ENCODE data around the gene PDIA2.
"Not testable (repeated sequence)": the region's sequence is repeated elsewhere in the genome, so short reads cannot be mapped to it uniquely, and the experiment has no call there.

Gene PDIA2

GRCh38 chr16:333406-334094 lies 50.6 kb downstream of the PDIA2 start:
- no peak for DNase-seq

GRCh38 chr16:334164-334832 lies 51.3 kb downstream of the PDIA2 start:
- DNase-seq, result not testable (repeated sequence)

GRCh38 chr16:334861-335632 lies 52.1 kb downstream of the PDIA2 start:
- DNase-seq, result not testable (repeated sequence)

GRCh38 chr16:336269-336668 lies 53.3 kb downstream of the PDIA2 start:
- DNase-seq, result no peak

Measured in COR-L47 (cell line).